T-helper 22 cell (primary cell): ENCODE data around the gene CLMP.

Experiments used
- DNase-seq: peaks from one replicate; pipeline ENCODE4 v3.0.0-alpha.2; 2020; ENCODE audit warnings: low read depth

Gene CLMP

GRCh38 chr11:123195188-123196059 is at the start of gene CLMP:
Gene CLMP (minus strand): TSS chr11:123195248. CDS start chr11:123194940, 308 bp downstream.
- DNase-seq, result no peak

- no peak for DNase-seq
These were observed 47.0 kb upstream of the CLMP start for GRCh38 chr11:123241874-123242543.

GRCh38 chr11:123241294-123241693 is 46.2 kb upstream of the CLMP start:
- no peak for DNase-seq

- no peak for DNase-seq
These were observed 44.4 kb upstream of the CLMP start for GRCh38 chr11:123239191-123240150.

GRCh38 chr11:123238297-123238696 is 43.2 kb upstream of the CLMP start:
- no peak for DNase-seq

GRCh38 chr11:123236879-123237278 is 41.8 kb upstream of the CLMP start:
- DNase-seq, result no peak

GRCh38 chr11:123235656-123236261 is 40.7 kb upstream of the CLMP start:
- no peak for DNase-seq

GRCh38 chr11:123235117-123235655 is 40.1 kb upstream of the CLMP start:
- no peak for DNase-seq

GRCh38 chr11:123233975-123234334 is 38.9 kb upstream of the CLMP start:
- no peak for DNase-seq

- DNase-seq, result no peak
These were observed 38.4 kb upstream of the CLMP start for GRCh38 chr11:123233280-123233974.

GRCh38 chr11:123231777-123232176 is 36.7 kb upstream of the CLMP start:
- no peak for DNase-seq

- DNase-seq, result no peak
These were observed 36.2 kb upstream of the CLMP start for GRCh38 chr11:123231256-123231655.

- DNase-seq, result no peak
These were observed 35.3 kb upstream of the CLMP start for GRCh38 chr11:123230346-123230745.

- no peak for DNase-seq
These were observed 33.6 kb upstream of the CLMP start for GRCh38 chr11:123228496-123229163.

GRCh38 chr11:123227763-123228495 is 32.9 kb upstream of the CLMP start:
- DNase-seq, result no peak

- DNase-seq, result no peak
These were observed 26.5 kb upstream of the CLMP start for GRCh38 chr11:123221584-123221983.

- DNase-seq, result no peak
These were observed 26.1 kb upstream of the CLMP start for GRCh38 chr11:123221096-123221561.

GRCh38 chr11:123219066-123219690 is 24.1 kb upstream of the CLMP start:
- DNase-seq, result no peak

GRCh38 chr11:123218451-123218850 is 23.4 kb upstream of the CLMP start:
- no peak for DNase-seq
